D341Med (cell line): Measurements from ENCODE around the gene MTHFSD.

Experiments used
- DNase-seq: peaks from one replicate; pipeline ENCODE4 v3.0.0; 2012; ENCODE audit warnings: low spot score

MTHFSD gene

DNA sequence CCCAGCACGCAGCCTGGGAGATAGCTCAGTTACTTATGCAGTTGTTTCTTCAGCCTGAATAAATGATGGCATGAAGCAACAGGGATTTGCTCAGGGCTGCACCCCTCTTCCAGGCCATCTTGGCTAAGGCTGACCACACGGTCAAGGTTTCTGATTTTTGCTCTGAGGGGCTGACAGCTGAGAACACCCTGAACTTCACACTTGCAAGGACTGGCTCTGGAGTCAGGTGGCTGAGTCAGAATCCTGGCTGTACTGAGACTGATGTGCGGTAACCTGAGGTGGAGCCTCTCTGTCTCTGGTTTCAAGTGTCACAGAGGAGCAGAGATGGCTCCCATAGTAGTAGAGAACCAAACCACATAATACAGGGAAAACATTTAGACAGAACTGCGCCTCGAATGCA is 4.8 kb downstream of the MTHFSD start:
- DNase-seq, result no peak

DNA sequence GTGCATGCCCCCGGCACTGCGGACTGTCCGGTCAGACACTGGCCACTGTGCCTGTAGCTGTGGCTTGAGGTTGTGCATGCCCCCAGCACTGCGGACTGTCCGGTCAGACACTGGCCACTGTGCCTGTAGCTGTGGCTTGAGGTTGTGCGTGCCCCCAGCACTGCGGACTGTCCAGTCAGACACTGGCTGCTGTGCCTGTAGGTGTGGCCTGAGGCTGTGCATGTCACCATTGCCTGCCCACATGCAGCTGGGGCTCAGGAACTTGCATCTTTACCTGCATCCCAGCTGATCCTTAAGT is 5.2 kb downstream of the MTHFSD start:
- DNase-seq, result no peak

DNA sequence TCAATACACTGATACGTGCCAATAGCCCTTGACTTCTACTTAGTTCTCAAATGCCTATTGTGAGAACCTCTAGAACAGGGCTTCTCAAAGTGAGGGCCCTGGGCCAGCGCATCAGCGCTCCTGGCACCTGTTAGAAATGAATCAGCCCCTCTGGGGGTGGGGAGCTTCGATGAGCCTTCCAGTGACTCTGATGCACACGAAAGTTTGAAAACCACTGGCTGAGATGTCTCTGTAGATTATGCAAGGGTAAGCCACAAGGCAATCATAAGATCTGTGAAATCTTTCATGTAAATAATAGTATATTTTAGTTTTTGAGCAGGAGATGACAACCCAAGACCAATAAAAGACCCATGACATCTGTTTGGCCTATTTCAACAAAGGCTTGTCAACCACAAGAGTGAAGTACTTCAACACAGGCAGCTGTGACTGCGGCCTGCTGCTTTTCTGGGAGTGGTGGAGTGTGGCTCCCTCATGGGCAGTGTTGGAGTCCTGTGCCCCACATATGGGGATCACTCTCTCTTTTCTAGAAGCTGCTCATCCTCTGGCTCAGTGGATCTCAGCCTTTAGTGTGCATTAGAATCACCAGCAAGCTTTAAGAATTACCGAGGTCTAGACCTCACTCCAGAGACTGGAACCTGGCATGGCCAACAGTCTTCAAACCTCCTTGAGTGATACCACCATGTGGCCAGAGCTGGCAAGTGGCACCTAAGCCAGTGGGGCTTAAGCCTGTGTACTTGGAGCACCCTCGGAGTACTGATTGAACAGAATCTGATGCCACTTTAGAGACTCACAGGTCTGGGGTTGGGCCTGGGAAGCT is 5.8 kb downstream of the MTHFSD start:
- no peak for DNase-seq

DNA sequence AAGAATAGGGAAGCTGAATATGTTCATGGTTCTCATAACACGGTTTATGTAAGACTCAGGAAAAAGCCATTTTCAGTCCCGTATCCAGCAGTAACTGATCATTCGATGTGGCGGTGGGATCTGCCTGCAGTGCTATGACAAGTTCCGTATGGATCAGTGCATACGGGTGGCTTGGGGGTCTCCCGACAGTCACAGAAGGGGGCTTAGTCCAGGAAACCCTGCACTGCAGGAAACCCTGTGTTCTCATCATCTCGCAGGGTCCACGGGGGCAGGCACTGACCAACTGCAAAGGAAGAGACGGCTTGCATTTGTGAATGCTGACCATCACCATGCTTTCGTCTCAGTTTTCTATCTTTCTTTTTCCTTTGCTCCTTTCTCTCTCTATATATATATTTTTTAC is 7.7 kb downstream of the MTHFSD start:
- no peak for DNase-seq

DNA sequence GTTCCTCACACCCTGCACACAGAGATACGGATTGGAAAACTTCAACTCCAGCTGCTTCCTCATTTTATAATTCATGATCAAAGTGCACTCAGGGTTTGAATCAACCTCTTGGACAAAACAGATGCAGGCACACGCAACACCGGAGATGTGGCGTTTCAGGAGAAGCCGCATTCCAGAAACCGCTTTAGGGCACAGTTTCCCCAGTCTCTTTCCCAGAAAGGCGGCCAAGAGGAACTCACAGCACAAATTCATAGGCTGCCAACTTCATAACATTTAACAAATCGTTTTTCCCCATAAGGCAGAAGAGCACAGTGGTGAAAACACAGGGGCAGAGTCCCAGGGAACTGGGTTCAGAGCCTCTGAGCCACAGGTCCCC is 8.4 kb downstream of the MTHFSD start:
- no peak for DNase-seq

DNA sequence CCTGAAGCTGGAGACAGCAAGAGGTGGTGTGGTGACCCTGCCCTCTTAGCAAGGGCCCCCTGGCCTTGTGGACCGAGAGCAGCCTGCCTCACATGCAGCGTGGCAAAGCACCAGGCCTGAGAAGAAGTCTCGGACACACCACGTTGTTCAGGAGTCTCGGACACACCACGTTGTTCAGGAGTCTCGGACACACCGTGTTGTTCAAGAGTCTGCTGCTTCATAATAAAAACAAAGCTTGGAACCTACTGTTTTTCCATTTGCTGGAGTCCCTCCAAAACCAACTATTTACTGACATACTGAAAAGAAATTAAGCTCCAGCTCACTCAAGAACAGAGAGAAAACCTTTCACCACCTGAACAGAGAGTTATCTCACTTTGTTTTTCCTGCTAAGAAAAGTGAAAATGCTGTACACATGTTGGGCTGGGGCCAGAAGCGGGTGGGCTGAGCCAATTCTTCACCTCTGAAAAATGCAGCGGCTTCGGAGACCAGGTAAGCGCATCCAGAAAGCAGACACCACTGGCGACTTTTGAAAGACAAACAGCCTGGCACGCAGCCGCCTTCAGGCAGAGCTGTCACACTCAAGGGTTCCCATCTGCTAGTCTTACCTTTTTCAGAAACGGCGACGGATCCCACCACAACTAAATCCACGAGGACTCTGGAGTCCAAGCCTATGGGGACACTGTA is 8.9 kb downstream of the MTHFSD start:
- DNase-seq, result no peak

DNA sequence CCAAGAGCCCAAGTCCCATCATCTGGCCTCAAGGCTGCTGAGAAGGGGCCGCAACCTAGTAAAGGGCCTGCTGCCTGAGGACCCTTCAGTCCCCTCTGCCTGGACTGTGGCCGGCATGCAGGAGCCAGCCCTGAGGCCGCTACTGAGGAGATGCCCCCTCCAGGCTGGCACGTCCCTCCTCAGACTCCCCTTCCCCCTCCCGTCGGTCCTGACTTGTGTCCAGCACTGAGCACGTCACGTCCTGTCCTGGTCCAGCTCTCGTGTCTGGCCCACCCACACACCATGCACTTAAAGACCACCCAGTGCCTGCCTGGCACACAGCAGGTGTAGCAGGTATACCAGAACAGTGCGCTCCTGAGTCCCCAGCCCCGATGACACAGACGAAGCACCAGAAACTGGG is 9.6 kb downstream of the MTHFSD start:
- DNase-seq, result no peak

DNA sequence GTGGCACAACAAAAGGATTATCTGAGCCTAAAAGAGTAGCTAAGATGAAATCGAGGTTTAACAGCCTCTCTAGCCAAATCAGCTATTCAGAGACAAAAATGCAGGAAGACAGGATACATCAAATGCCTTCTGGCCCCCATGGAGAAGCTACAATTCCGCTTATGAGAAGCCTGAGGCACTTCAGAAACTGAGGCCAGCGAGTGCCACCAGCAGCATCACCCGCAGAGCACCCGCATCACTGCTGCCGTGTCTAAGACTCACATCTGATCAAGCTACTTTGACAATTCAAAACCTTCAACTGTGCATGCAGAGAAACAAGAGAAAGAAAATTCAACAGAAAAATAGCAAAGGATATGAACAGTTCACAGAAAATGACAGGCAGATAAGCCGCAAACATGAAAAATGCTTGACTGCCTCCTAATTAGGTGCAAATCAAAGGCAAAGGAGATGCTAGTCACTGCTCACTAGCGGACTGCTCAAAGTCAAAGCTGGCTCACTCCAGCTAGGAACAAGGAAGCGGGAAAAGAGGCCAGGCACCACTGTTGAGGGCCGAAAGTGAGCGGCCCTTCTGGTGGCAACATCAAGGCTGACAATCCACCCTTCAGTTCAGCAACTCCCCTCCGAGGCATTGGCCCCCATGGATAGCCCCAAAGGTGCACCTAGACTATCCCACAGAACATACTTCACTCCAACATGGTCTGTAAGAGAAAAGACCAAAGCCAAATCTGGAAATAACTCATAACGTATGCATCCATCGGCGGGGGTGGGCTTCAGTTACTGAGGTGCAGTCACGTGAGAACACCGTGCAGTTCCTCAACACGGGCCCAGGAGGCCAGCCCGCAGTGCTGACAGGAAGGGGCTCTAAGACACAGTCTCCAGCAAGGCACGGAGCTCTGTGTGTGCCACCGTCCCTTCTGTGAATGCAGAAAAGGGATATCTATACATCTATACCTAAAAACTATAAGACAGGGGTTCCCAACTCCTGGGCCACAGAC is 12.0 kb downstream of the MTHFSD start:
- DNase-seq, result no peak

DNA sequence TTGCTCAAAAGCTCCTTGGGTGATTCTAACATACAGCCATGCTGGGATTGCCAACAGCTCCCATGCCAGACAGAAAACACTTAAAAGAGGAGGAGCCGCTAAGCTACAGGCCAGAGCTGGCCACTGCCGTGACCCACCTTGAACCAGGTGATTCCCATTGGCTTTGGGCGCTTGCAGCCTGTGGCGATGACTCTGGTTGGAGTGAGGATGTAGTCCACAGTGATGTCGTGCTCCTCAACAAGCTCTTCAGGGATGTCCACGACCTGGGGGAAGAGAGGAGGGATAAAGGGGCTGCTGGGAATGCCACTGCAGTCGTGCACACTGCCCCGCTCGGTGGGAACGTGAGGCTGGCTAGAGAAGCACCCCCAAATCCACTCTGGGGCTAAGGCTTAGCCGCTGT is 13.5 kb downstream of the MTHFSD start:
- no peak for DNase-seq

DNA sequence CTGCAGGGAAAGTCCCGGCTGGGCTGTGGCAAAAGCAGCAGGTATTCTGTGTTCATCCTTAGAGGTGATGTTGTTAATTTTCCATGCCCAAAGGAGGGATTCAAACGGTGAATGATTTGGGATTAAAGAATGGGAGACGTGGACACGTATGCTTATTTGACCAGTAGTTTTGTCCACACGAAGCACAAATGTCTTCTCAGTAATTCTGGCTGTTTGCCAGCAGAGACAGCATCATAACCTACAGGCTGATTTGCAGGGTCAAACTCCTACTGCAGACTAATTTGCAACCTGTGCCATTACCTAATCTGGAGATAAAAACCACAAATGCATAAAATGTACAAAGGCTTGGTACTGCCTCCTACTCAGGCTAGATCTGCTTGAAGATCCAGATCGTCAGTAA is 14.1 kb downstream of the MTHFSD start:
- no peak for DNase-seq

DNA sequence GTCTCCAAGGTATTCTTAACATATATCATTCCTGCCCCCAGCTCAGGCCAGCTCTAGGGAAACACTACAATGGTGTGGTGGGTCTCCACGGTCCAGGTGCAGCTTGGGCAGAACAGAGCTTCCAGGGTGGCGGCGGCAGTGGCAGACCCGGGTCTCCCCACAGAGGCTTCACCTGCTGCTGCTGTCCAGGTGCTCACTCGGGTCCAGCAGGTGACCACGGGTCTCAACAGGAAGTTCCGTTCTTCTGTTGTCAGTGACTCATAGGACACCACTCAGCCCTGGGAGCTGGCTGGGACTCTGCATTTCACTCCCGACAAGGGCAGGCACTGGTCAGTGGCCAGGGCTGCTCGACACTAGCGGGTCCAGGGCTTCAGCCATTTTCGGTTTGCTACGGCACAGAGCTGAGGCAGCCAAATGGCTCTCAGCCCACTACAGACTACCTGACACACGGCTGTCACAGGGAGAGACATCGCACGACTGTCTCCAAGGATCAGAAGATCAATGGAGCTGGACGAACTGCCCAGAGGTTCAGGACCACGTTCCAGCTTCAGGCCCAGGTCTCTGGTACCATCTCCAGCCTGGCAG is 16.7 kb downstream of the MTHFSD start:
- DNase-seq, result no peak

DNA sequence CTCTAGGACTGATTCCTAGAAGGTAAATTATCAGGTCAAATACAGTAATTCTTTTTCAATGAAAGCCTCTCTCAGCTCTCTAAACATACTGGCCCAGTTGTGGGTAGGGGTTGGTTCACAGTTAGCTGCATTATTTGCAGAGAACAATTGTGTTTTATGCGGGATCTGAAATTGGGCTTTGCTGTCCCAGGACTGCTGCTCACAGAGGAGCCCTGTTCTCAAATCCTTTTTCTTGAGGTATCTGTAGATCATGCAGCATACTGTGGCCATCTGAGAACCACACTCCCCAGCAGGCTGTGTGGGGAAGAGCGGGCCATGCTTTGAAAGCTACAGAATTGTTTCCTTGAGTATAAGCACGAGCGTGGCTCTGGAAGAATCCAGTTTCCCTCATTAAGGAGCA is 17.5 kb downstream of the MTHFSD start:
- no peak for DNase-seq

DNA sequence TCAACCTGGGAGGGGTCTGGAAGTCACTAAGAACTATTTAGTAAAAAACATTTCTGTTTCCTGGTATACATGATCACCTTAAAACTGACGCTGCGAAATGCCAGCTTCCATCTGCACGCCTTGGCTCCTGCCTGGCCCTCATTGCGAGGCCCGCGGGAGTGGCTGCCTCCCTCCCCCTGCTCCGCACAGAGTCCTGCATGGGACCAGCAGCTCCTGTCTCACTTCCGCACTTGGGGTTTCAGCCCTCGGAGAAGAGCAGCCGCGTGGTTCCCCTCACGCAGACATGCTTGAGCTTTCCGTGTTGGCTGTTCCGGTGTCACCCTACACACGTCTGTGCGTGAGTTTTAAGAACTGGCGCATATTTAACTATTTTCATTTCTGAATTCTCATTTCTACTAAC is 18.4 kb downstream of the MTHFSD start:
- no peak for DNase-seq

DNA sequence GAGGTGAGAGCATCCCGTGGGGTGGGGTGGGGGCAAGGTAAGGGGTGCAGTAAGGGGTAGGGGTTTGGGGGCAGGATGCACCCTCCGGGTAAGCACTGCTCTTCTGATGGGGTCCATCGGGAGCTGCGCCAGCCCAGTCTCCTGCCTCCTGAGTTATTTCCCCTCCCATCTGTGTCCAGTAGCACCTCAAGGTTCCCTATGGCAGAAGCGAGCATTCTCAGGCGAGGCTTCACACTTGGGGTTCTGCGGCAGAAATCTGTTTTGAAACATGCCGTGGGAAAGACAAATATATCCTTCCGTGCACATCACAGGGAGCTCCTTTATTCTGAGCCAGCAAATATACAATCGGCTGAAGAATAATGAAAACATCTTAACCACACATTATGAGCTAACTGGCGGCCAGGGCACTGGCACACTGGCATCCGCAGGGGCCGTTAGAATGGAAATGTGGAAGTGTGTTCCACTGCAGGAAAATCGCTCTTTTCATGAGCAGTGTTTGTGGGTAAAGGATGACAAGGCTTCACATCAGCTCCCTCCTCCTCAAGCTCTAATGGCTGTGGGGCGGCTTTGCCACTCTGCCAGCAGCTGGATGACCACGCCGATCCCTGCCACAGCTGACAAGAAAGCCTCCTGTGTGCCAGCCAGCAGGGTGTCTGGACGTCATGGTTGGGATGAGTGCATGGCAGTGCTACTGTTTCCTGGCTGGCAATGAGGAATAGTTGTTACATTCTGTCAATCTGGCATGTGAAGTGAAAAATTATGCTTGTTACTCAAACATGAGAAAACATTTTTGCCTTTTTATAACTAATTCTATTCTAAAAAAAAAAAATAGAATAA is 20.0 kb downstream of the MTHFSD start:
- no peak for DNase-seq

DNA sequence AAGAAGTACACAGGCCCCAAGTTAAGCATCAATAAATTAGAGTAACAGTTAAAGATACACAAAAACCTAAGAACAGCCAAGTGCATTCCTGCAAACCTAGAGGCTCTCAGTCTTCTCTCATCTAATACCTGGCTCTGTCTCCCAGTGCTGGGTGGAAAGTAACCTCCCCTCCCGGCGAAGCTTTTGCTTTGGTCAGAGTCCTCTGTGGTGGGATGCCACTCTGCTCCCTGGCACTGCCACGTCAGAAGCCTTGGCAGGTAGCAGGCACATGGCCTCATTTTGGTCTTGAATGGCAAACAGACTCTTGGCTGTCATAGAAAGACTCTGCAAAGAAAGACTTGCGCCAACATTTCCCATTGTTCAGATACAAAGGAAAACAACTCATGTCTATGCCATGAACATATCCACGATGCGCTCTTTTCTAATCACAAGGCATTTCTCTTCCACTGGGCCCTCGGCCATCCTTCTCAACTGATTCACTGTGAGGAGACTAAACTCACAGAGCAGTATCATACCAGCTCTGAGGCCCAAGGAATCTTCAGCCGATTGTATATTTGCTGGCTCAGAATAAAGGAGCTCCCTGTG is 21.2 kb downstream of the MTHFSD start:
- DNase-seq, result no peak

DNA sequence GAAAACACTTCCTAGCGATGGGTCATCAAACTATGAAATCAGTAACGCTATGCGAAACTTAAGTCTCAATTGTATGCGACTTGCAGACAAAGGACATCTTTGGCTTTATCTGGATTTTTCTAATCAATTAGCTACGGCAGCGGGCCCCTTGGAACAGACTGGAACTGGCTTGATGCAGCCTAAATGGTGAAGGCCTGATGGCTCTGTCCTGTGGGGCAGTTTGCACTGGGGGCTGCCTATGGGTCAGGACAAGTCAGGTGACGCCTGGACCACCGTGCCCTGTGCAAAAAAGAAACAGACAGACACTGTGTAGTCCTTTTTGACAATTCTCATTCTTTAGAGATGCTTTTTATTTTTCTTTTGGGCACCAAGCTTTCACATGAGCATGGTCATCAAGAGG is 22.0 kb downstream of the MTHFSD start:
- DNase-seq, result no peak

DNA sequence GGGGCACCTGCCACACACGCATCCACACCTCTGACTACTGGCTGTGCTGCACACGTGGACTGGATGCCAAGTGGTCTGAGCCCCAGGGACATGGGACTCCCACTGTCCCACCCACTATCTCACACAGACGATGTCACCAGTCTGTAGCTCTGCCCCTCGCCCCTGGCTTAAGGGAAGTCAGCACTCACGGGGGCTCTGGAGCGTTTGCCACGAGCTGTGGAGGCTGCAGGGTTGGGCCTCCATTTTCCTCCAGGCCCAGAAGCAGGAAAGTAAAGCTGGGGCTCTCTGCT is 22.6 kb downstream of the MTHFSD start:
- no peak for DNase-seq

DNA sequence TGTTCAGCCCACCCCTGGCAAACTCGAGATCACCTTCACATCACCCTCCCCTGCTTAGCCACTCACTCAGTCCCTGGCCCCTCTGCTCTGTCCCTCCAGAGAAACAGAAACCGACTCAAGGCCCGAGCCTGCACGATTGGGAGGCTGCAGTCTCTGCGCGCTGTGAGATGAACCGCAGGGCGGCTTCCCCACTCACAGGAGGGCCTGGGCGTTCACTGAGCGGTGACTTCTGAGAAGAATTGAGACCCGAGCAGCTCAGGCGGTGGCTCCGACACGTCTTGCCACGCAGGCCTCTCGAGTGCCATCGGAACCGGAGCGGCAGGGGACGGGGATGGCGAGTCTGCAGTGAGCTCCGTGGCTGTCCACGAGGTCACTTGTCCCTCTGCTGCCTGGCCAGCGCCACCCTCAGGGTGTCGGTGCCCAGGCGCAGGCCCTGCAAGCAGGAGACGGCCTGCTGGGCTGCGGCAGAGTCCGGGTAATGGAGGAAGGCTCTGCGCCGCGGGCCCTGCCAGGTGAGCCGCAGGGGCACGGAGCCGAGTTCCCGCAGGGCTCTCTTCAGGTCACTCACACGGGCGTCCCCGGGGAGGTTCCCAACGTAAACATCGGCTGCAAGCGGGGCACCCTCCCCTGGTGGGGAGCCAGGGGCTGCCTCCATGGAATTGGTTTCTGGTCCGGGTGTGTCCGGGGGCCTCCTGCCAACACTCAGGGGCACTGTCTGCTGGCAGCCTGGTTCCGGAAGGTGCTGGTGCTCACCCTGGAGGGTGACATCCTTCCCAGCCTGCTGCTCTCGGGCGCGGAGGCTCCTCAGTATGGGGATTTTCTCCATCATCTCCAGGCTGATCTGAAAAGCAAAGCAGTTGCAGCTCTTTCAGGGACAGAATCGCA is 23.2 kb downstream of the MTHFSD start:
- DNase-seq, result no peak

DNA sequence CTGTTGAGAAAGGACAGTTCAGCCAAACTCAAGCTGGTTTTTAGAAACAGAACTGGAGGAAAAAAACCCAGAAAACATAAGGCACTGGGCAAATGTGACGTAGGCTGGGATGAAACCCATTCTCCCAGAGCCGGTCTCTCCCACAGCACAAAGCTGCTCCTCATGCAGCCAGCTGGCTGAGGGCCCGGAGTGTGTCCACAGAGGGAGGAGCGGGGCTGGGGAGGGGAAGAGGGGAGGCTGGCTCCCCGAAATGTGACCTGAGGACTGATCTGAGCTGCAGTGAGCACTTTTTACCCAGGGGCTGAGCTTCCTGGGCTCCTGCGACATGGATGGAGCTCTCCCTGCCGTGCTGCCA is 23.9 kb downstream of the MTHFSD start:
- no peak for DNase-seq
